ENCODE measurements around the gene SLFN12L. TPM values are rescaled to one million over a fixed set of nuclear protein-coding genes. Genes with fewer than 3 reads are reported as not detected.

Gene SLFN12L
- total and polyA plus RNA-seq, 10 donors: 0.39 to 39.5 (median 30.8) TPM

- H3K27me3 ChIP-seq (replicated peaks in 1 of 7): peaks cover 0 to 73% (median 54%) of the 10 kb centered on the region in 7 donors
- no peak for TF ChIP-seq POLR2A (IDR thresholded peaks at IDR 0.05)
- no peak for TF ChIP-seq CTCF (IDR thresholded peaks at IDR 0.05 in 8 of 11, conservative IDR thresholded peaks at IDR 0.05 in 3 of 11)
- TF ChIP-seq POLR2AphosphoS5 (IDR thresholded peaks at IDR 0.05): no peak
Measured at GRCh38 chr17:35488991-35489390, 48.5 kb downstream of the SLFN12L start.

GRCh38 chr17:35486920-35487732 is 50.4 kb downstream of the SLFN12L start:
- peak overlapping the region; percentile 42 to 70 (median 52) for H3K4me3 ChIP-seq
- peak; percentile 91 for DNase-seq
- WGBS, 5 donors: 10 to 13% (median 12%) methylated on average over 42 of the region's 42 CpGs
- H3K4me1 ChIP-seq: peaks cover 5 to 48% (median 32%) of the 10 kb centered on the region in 6 donors
- peaks cover 0 to 10% (median 0%) of the 10 kb centered on the region in 8 donors for H3K9me3 ChIP-seq
- H3K27ac ChIP-seq: peak overlapping the region; percentile 73 to 91 (median 82)
- TF ChIP-seq POLR2AphosphoS5 (IDR thresholded peaks at IDR 0.05): peak; percentile 39 to 73 (median 48)
- TF ChIP-seq CTCF (IDR thresholded peaks at IDR 0.05 in 8 of 11, conservative IDR thresholded peaks at IDR 0.05 in 3 of 11): no peak
- no peak for TF ChIP-seq POLR2A (IDR thresholded peaks at IDR 0.05)
- peaks cover 0 to 16% (median 0%) of the 10 kb centered on the region in 6 donors for H3K36me3 ChIP-seq
- peaks cover 0 to 54% (median 37%) of the 10 kb centered on the region in 7 donors for H3K27me3 ChIP-seq (replicated peaks in 1 of 7)
- intact Hi-C loops (cut with DNase I; ENCODE audit: low total_unique reads): no loop called here

More at GRCh38 chr17:35488991-35489390, 48.5 kb downstream of the SLFN12L start:
- 37 to 55% (median 44%) methylated on average over 15 of the region's 15 CpGs for WGBS, 5 donors
- intact Hi-C loops (cut with DNase I; ENCODE audit: low total_unique reads): no loop called here
- Histone ChIP-seq H3K9me3 (no peaks in the 10 kb centered on the region), H3K4me3 (peak overlapping the region in 2 of 8 donors; percentile 56 to 70), H3K36me3 (peaks cover 0 to 8% (median 0%) of the 10 kb centered on the region in 6 donors), H3K4me1 (peaks cover 5 to 56% (median 32%) of the 10 kb centered on the region in 6 donors), H3K27ac (peak overlapping the region in 2 of 8 donors; percentile 86 to 91)
- no peak for DNase-seq

- H3K36me3 ChIP-seq: peaks cover 0 to 32% (median 4%) of the 10 kb centered on the region in 6 donors
- no peaks in the 10 kb centered on the region for H3K4me1 ChIP-seq
- no peak overlapping the region for H3K4me3 ChIP-seq
- H3K9me3 ChIP-seq: peaks cover 0 to 10% (median 0%) of the 10 kb centered on the region in 8 donors
- TF ChIP-seq POLR2A (IDR thresholded peaks at IDR 0.05) (no peak), CTCF (IDR thresholded peaks at IDR 0.05 in 8 of 11, conservative IDR thresholded peaks at IDR 0.05 in 3 of 11) (no peak), POLR2AphosphoS5 (IDR thresholded peaks at IDR 0.05) (no peak)
- WGBS, 5 donors: 69 to 83% (median 77%) methylated on average over 5 of the region's 5 CpGs
- H3K27ac ChIP-seq: no peak overlapping the region
- DNase-seq: no peak
- intact Hi-C loops (cut with DNase I; ENCODE audit: low total_unique reads): no loop called here
- no peaks in the 10 kb centered on the region for H3K27me3 ChIP-seq (replicated peaks in 1 of 7)
Measured at GRCh38 chr17:35479271-35479670, 58.2 kb downstream of the SLFN12L start.

GRCh38 chr17:35477248-35477647 is 60.2 kb downstream of the SLFN12L start:
- Histone ChIP-seq H3K4me3 (no peak overlapping the region), H3K4me1 (no peaks in the 10 kb centered on the region), H3K36me3 (peaks cover 0 to 30% (median 4%) of the 10 kb centered on the region in 6 donors), H3K9me3 (peaks cover 0 to 5% (median 0%) of the 10 kb centered on the region in 8 donors), H3K27ac (no peak overlapping the region), H3K27me3 (replicated peaks in 1 of 7) (no peaks in the 10 kb centered on the region)
- 68 to 83% (median 78%) methylated on average over 5 of the region's 5 CpGs for WGBS, 5 donors
- TF ChIP-seq CTCF (IDR thresholded peaks at IDR 0.05 in 8 of 11, conservative IDR thresholded peaks at IDR 0.05 in 3 of 11) (no peak), POLR2AphosphoS5 (IDR thresholded peaks at IDR 0.05) (no peak), POLR2A (IDR thresholded peaks at IDR 0.05) (no peak)
- intact Hi-C loops (cut with DNase I; ENCODE audit: low total_unique reads): no loop called here
- no peak for DNase-seq

Data from spleen (tissue), 11 donors.